NB4 (cell line): ENCODE data around the gene TMC6.

Experiments
- DNase-seq: peaks from one replicate; pipeline ENCODE4 v3.0.0; 2010; ENCODE audit warnings: low read depth
- H3K4me3 ChIP-seq: one replicate; pipeline ENCODE4 v1.5.1; 2011; ENCODE audit warnings: mild to moderate bottlenecking, low read depth, low read length, moderate library complexity
- MYC ChIP-seq: IDR thresholded peaks from 2 replicates; pipeline ENCODE4 v1.6.1; 2011; ENCODE audit warnings: low read depth, low read length
- POLR2A ChIP-seq: IDR thresholded peaks from 2 replicates; pipeline ENCODE4 v1.6.1; 2011; ENCODE audit warnings: mild to moderate bottlenecking; ENCODE audit not compliant: insufficient read length; ENCODE audit errors: extremely low read depth
- TF ChIP-seq, protein P1 (sequence below): IDR thresholded peaks from one replicate; pipeline ENCODE4 v1.5.1; 2012; ENCODE audit warnings: low read depth, low read length
- TF ChIP-seq, protein P2 (sequence below): IDR thresholded peaks from 2 replicates; pipeline ENCODE4 v1.6.1; 2011; ENCODE audit warnings: low read depth, low read length

The TMC6 gene

DNA sequence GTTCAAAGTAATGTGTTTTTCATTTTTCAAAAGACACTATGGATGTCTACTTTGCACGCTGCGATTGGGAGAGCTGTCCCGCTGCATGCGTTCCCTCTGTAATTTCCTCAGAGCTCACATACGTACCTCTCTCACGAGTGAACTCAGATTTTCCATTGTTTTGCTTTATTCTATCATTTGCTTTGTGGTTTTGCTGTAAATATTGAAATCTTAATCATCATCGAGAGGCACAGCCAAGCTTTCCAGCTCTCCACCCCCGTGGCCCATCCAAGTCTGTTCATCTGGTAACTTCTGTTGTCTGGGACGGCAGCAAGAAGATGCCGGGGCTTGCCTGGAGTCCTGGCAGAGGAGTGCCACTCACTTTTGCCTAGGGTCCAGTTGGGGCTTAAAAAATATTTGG lies 21.1 kb downstream of the TMC6 start:
- no peak overlapping the region for H3K4me3 ChIP-seq
- no peak for DNase-seq
- TF ChIP-seq POLR2A (no peak), MYC (no peak)
- TF ChIP-seq, protein P1, sequence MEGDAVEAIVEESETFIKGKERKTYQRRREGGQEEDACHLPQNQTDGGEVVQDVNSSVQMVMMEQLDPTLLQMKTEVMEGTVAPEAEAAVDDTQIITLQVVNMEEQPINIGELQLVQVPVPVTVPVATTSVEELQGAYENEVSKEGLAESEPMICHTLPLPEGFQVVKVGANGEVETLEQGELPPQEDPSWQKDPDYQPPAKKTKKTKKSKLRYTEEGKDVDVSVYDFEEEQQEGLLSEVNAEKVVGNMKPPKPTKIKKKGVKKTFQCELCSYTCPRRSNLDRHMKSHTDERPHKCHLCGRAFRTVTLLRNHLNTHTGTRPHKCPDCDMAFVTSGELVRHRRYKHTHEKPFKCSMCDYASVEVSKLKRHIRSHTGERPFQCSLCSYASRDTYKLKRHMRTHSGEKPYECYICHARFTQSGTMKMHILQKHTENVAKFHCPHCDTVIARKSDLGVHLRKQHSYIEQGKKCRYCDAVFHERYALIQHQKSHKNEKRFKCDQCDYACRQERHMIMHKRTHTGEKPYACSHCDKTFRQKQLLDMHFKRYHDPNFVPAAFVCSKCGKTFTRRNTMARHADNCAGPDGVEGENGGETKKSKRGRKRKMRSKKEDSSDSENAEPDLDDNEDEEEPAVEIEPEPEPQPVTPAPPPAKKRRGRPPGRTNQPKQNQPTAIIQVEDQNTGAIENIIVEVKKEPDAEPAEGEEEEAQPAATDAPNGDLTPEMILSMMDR: no peak
- TF ChIP-seq, protein P2, sequence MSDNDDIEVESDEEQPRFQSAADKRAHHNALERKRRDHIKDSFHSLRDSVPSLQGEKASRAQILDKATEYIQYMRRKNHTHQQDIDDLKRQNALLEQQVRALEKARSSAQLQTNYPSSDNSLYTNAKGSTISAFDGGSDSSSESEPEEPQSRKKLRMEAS: no peak

DNA sequence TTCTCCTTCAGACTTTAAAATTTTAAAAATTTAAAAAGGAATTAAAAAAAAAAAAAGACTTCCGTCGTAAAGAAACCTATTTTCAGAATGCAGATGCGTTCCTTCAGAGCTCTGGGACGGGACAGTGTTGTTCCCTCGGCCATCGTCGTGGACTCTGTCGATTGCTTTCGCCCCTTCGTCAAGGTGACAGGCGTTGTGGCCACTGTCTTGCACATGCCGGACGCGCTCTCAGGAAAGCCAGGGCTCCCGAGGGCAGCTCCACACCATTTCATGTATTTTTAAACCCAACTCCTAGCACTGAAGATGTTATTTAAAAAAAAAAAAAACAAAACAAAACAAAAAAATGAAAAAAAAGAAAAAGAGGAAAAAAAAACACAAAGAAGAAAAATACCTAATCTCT lies 22.3 kb downstream of the TMC6 start:
- TF ChIP-seq, protein P1: no peak
- no peak for TF ChIP-seq POLR2A
- TF ChIP-seq, protein P2: no peak
- TF ChIP-seq MYC: no peak
- no peak for DNase-seq
- H3K4me3 ChIP-seq: no peak overlapping the region

DNA sequence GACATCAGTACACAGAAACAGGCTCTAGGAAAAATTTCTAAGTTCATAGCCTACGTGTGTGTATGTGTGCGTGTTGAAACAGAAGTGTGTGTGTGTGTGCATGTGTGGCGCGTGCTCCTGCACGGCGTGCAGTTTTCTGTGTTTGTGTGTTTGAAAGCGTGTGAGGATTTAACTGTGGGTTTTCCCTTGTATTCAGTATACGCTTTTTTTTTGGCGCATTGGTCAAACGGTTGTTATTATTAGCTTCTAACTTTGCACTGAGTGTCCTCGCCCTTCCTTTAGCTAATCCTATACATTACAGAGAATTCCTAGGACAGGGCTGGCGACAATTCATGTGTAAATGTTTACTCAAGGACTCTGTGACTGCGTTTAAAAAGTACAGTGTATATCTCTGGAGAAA lies 23.0 kb downstream of the TMC6 start:
- TF ChIP-seq MYC: no peak
- TF ChIP-seq, protein P1: no peak
- TF ChIP-seq, protein P2: no peak
- DNase-seq: no peak
- no peak overlapping the region for H3K4me3 ChIP-seq

DNA sequence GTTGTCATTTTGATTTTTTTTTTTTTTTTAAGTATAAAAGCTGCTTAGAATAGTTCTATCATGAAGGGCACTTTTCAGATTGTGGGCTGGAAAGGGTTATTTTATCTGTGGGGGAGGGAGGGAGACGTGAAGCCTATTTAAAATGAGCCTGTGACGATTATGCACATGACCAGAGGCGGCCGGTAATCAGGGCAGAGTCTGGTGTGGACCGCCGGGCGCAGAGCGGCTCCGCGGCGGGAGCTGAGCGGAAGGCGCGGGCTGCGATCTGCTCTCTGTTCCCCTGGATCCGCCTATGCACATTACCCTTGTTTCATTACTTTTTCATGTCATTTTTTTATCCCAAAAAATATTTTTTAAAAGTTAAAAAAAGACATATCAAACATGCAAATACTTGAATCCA lies 23.5 kb downstream of the TMC6 start:
- no peak for DNase-seq
- no peak for TF ChIP-seq POLR2A
- TF ChIP-seq, protein P2: no peak
- TF ChIP-seq, protein P1: no peak
- no peak overlapping the region for H3K4me3 ChIP-seq

DNA sequence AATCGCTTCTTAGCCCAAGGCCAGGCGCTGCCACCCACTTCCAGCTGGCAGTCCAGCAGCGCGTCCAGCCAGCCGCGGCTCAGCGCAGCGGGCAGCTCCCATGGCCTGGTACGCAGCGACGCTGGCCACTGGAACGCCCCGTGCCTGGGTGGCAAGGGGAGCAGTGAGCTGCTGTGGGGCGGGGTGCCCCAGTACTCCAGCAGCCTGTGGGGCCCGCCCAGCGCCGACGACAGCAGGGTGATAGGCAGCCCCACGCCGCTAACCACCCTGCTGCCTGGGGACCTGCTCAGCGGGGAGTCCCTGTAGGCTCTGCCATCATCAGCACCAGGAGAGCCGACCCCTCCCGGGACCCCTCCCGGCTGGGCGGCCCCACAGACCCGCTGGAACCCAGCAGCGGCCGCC lies 24.0 kb downstream of the TMC6 start:
- no peak overlapping the region for H3K4me3 ChIP-seq
- TF ChIP-seq POLR2A: no peak
- TF ChIP-seq, protein P2: no peak
- no peak for TF ChIP-seq MYC
- TF ChIP-seq, protein P1: no peak
- no peak for DNase-seq

DNA sequence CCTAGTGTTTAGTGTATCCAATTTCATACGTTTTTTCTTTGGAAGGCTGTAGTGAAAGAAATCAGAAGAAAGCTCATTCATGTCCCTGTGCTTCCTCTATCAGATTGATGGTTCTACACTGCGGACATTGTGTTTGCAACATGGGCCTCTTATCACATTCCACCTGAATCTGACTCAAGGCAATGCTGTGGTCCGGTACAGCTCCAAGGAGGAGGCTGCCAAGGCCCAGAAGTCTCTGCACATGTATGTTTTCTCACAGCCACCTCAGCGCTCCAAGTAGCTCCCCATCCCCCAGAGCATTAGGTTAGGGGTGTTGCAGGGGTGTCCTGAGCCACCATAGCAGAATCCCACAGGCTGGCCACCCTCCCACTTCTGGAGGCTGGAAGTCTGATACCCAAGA lies 25.2 kb downstream of the TMC6 start:
- DNase-seq: no peak
- TF ChIP-seq MYC: no peak
- TF ChIP-seq, protein P2: no peak
- no peak for TF ChIP-seq POLR2A
- TF ChIP-seq, protein P1: no peak
- no peak overlapping the region for H3K4me3 ChIP-seq
